ENCODE results near the gene ANG. TPM values are rescaled to one million over a fixed set of nuclear protein-coding genes. Genes with fewer than 3 reads are reported as not detected.

Gene ANG
- total and polyA plus RNA-seq, 2 donors (not counting 1 experiment from before 2014, with no cell fraction given) = 1.7 to 2.0 TPM

DNA sequence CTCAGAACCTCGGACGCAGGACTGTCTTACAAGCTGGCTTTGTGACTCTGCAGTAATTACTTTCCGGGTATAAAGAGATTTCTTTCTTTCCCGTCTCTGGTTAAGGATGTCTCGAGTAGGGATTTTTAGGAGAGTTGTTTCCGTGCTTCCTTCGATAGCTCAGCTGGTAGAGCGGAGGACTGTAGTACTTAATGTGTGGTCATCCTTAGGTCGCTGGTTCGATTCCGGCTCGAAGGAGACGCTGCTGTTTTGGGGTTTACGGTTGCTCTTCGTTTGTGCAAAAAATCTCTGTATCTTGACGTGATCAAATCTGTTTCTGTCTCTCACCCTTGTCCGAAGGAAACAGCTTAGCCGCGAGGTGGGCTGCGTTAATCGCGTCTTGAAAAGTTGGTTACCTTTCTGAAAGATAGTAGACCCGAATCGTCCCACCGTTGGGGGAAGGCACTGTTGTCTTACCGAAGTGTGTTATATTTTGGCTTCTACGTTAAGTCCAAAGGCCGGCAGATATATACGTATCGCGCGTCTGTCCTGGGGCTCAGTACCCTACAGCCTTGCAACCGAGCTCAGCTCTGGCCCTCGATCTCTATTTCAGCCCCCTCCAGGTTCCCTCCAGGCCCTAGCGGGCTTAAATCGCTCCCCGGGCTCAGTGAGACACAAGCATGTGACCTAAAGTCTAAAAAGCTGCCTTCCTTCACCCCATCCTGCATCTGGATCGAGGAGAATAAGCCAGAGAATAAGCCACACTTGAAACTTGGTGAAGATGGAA, 5.3 kb upstream of the ANG start:
- H3K27me3 Mint-ChIP-seq = no peaks in the 10 kb centered on the region
- no peak overlapping the region for H3K27ac Mint-ChIP-seq
- ChIA-PET POLR2A (interaction anchor here (0.5 to 5.8 kb wide), 6 partner anchors 15 to 341 kb away, joined by 3 to 42 read pairs (median 13); partner anchors contain the start of gene PARP2), CTCF (interaction anchor here (0.8 to 20.0 kb wide), 12 partner anchors 9 to 356 kb away, joined by 3 to 445 read pairs (median 15); no protein-coding TSS in a partner anchor)
- Histone ChIP-seq H2AFZ (ENCODE audit: insufficient read depth, low read depth, low read length, poor library complexity, severe bottlenecking) (peak overlapping the region; percentile 81), H3K36me3 (replicated peaks in 1 of 2; ENCODE audit: control extremely low read depth in 1 of 2, control insufficient read depth in 1 of 2, extremely low read depth in 1 of 2, insufficient read depth in 2 of 2, low read length in 1 of 2) (no peaks in the 10 kb centered on the region), H3K4me1 (ENCODE audit: control insufficient read depth in 2 of 2, insufficient read depth in 2 of 2, low read length in 2 of 2) (peaks cover 31 to 48% of the 10 kb centered on the region in 2 donors), H3K9ac (ENCODE audit: low read length) (peak overlapping the region; percentile 87), H4K20me1 (ENCODE audit: control insufficient read depth, insufficient read depth, low read length, poor library complexity, severe bottlenecking) (no peaks in the 10 kb centered on the region), H3K79me2 (ENCODE audit: control insufficient read depth, insufficient read depth, low read length) (no peaks in the 10 kb centered on the region), H3K9me3 (ENCODE audit: control extremely low read depth in 1 of 3, control insufficient read depth in 2 of 3, insufficient read depth in 1 of 3, low read length in 2 of 3) (no peaks in the 10 kb centered on the region), H3K27me3 (replicated peaks in 1 of 4; ENCODE audit: control extremely low read depth in 1 of 4, control insufficient read depth in 3 of 4, insufficient read depth in 4 of 4, low read length in 3 of 4) (no peaks in the 10 kb centered on the region), H3K4me2 (replicated peaks; ENCODE audit: low read depth, low read length, poor library complexity, severe bottlenecking) (peak overlapping the region; percentile 76), H3K4me3 (ENCODE audit: control extremely low read depth in 1 of 5, extremely low read depth in 1 of 5, insufficient read depth in 1 of 5, low read depth in 2 of 5, low read length in 4 of 5) (peak overlapping the region; percentile 81 to 95 (median 92)), H3K27ac (ENCODE audit: low read length in 2 of 2) (peak overlapping the region; percentile 92 to 94)
- peaks cover 13% of the 10 kb centered on the region for H3K4me1 Mint-ChIP-seq
- DNase-seq (peak; percentile 91), ATAC-seq (ENCODE audit: low read depth) (peak; percentile 35)
- TF ChIP-seq, protein P1, sequence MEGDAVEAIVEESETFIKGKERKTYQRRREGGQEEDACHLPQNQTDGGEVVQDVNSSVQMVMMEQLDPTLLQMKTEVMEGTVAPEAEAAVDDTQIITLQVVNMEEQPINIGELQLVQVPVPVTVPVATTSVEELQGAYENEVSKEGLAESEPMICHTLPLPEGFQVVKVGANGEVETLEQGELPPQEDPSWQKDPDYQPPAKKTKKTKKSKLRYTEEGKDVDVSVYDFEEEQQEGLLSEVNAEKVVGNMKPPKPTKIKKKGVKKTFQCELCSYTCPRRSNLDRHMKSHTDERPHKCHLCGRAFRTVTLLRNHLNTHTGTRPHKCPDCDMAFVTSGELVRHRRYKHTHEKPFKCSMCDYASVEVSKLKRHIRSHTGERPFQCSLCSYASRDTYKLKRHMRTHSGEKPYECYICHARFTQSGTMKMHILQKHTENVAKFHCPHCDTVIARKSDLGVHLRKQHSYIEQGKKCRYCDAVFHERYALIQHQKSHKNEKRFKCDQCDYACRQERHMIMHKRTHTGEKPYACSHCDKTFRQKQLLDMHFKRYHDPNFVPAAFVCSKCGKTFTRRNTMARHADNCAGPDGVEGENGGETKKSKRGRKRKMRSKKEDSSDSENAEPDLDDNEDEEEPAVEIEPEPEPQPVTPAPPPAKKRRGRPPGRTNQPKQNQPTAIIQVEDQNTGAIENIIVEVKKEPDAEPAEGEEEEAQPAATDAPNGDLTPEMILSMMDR (IDR thresholded peaks at IDR 0.05) = no peak
- no peak for TF ChIP-seq EZH2 (IDR thresholded peaks at IDR 0.05; ENCODE audit: borderline replicate concordance, insufficient read depth, low read depth, low read length, poor library complexity, severe bottlenecking)
- H3K4me3 Mint-ChIP-seq = no peak overlapping the region
- H3K9me3 Mint-ChIP-seq (ENCODE audit: insufficient read depth) = no peaks in the 10 kb centered on the region
- intact Hi-C loops (cut with micrococcal nuclease) = loop anchor here (1.0 to 5.0 kb wide), 4 partner anchors 8 to 289 kb away; partner anchors contain the start of gene APEX1
- WGBS (ENCODE audit: insufficient coverage) = under 1% methylated on average over 35 of the region's 38 CpGs

All from B cell (primary cell).